Femur (tissue), 1 donor: Measurements from ENCODE around the gene NDST1.

Source experiments
- DNase-seq: peaks from one replicate; pipeline ENCODE4 v3.0.0-alpha.2; 2017

NDST1 gene

GRCh38 chr5:150525781-150526180 is 17.9 kb downstream of the NDST1 start:
- DNase-seq = no peak

GRCh38 chr5:150527038-150527437 is 19.1 kb downstream of the NDST1 start:
- DNase-seq = no peak

- DNase-seq = no peak
Observed at GRCh38 chr5:150527808-150528207, 19.9 kb downstream of the NDST1 start.

GRCh38 chr5:150528924-150529546 is 21.1 kb downstream of the NDST1 start:
- DNase-seq = no peak

- DNase-seq = no peak
Observed at GRCh38 chr5:150529555-150529954, 21.6 kb downstream of the NDST1 start.

GRCh38 chr5:150530423-150530822 is 22.5 kb downstream of the NDST1 start:
- DNase-seq = no peak

- DNase-seq = no peak
Observed at GRCh38 chr5:150530951-150531588, 23.1 kb downstream of the NDST1 start.

GRCh38 chr5:150531686-150532085 is 23.8 kb downstream of the NDST1 start:
- no peak for DNase-seq

- DNase-seq = no peak
Observed at GRCh38 chr5:150532151-150532550, 24.2 kb downstream of the NDST1 start.

- no peak for DNase-seq
Observed at GRCh38 chr5:150532996-150533395, 25.1 kb downstream of the NDST1 start.

GRCh38 chr5:150534811-150535210 is 26.9 kb downstream of the NDST1 start:
- no peak for DNase-seq

GRCh38 chr5:150535611-150536010 is 27.7 kb downstream of the NDST1 start:
- no peak for DNase-seq

GRCh38 chr5:150538007-150538917 is 30.3 kb downstream of the NDST1 start:
- no peak for DNase-seq

GRCh38 chr5:150539206-150539605 is 31.3 kb downstream of the NDST1 start:
- DNase-seq = no peak

- no peak for DNase-seq
Observed at GRCh38 chr5:150540042-150540441, 32.1 kb downstream of the NDST1 start.

GRCh38 chr5:150540615-150541396 is 32.9 kb downstream of the NDST1 start:
- no peak for DNase-seq

GRCh38 chr5:150541397-150541675 is 33.4 kb downstream of the NDST1 start:
- DNase-seq = no peak

GRCh38 chr5:150541895-150542294 is 34.0 kb downstream of the NDST1 start:
- DNase-seq = no peak

- no peak for DNase-seq
Observed at GRCh38 chr5:150542933-150543445, 35.1 kb downstream of the NDST1 start.

- peak; percentile 58 for DNase-seq
Observed at GRCh38 chr5:150544611-150545219, 36.8 kb downstream of the NDST1 start.

GRCh38 chr5:150545246-150545645 is 37.3 kb downstream of the NDST1 start:
- no peak for DNase-seq

GRCh38 chr5:150548123-150548522 is 40.2 kb downstream of the NDST1 start:
- no peak for DNase-seq

GRCh38 chr5:150549735-150550134 is 41.8 kb downstream of the NDST1 start:
- no peak for DNase-seq
